Measurements from ENCODE around the gene ERCC5.

Gene ERCC5

DNA sequence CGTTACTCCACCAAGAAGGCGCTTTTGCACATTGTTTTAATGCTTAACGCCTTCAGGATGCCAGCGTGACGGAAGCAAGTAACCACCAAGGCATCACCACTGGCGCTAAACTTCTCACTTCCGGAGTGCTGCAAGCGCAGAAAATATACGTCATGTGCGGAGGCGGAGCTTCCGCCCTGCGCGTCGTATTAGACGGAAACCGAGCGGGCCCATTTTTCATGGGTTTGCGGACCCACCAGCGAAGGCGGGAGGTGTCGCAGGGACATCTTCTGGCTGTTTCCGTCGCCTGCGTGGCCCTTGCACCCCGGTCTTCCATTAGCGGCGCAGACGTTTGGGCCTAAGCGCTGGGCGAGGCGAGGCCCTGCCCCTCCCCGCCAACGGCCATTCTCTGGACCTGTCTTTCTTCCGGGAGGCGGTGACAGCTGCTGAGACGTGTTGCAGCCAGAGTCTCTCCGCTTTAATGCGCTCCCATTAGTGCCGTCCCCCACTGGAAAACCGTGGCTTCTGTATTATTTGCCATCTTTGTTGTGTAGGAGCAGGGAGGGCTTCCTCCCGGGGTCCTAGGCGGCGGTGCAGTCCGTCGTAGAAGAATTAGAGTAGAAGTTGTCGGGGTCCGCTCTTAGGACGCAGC, at the start of gene ERCC5:
Gene ERCC5, plus strand, starts transcription at position 403 of the 631 bp plus-strand sequence. CDS start 235 bp downstream, outside the sequence.
- DNase-seq: peak; percentile 69 to 95 (median 91)

DNA sequence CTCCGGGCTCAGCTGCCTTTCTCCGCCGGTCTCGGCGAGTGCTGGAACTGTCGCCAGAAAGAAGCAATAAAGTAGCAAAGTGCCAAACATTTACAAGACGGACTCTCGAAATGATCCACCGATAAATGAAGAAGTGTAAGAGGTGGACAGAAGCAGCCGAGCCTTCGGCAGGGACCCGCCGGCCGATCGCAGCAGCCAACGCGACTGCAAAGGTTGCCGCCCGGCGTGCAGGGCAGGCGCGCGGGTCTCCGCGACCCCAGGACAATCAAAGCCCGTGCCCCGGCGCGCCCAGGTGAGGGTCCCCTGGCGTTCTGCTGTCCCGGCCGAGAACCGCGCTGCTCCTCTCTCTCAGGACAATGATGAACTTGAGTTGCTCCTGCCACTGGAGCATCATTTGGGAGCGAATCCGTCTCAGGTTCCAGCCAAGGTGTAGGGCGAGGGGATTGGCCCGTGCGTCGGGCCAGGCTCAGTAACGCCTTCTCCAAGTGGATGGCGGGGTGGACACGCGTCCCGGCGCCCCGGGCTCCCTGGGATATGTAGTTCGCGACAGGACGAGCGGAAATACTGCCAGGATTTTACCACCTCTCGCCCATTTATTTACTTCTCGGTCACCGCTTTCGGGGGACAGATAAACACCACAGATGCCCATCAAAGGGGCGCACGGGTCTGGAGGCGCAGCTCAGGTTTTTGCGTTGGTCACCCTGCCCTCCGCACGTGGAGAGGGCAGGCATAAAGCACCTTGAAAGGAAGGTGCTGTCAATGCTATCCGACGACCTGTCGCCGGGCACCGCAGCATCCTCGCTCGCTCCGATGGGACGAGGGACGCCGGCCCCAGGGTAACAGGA, 47.0 kb upstream of the ERCC5 start, which contains the start of the genes BIVM and POGLUT2:
Gene BIVM, plus strand, starts transcription at position 539 of the 845 bp plus-strand sequence. CDS start 8,149 bp downstream, outside the sequence.
Gene POGLUT2, minus strand, starts transcription at position 396 of the 845 bp plus-strand sequence. Its CDS starts 306 bp downstream, at position 90.
- peak; percentile 41 to 94 (median 85) for DNase-seq

- peak in 47 of 58 donors; percentile 17 to 82 (median 61) for DNase-seq
Measured at GRCh38 chr13:102799426-102800144, 46.2 kb upstream of the ERCC5 start.

DNA sequence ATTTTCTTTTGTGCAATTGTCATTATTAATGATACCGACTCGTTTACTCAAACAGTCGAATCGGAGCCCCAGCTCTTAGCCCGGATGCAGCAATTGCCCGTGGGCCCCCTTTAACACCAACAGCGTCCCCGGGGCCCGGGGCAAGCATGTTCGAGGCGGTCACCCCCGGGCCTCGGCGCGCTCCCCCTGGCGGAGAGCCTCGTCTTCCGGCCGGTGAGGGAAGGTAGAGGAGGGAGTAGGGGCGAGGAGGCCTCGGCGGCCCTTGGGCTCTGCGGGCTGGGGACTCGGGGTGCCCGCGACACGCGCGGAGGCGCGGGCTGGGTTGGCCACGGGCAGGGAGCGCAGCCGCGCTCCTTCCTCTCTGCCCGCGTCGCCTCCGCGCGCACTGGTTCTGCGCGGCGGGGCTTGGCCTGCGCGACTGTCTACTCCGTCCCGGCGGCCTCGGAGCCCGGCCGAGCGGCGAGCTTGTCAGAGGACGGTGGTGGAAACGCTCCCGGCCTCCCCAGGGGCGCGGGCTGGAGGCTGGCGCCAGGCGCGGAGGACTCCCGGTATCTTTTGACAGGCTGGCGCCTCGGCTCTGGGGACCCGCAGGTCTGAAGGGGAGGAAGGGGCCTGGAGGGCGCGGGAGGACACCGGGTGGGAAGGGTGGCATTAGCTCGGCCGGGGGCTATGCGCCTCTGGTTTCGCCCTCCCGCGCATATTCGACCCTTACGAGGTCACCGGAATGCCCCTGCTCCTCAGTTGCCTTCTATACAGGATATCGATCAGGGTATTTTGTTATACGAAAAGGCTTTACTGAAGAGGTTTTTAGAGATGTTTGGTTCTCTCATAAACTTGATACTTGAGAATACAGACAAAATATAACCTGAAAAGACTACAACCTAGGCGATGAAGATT, 45.4 kb upstream of the ERCC5 start:
- DNase-seq: peak in 56 of 58 donors; percentile 18 to 83 (median 66)

- no peak for DNase-seq
Measured at GRCh38 chr13:102805680-102806079, 40.2 kb upstream of the ERCC5 start.

GRCh38 chr13:102807699-102808098, 38.1 kb upstream of the ERCC5 start:
- DNase-seq: no peak

DNA sequence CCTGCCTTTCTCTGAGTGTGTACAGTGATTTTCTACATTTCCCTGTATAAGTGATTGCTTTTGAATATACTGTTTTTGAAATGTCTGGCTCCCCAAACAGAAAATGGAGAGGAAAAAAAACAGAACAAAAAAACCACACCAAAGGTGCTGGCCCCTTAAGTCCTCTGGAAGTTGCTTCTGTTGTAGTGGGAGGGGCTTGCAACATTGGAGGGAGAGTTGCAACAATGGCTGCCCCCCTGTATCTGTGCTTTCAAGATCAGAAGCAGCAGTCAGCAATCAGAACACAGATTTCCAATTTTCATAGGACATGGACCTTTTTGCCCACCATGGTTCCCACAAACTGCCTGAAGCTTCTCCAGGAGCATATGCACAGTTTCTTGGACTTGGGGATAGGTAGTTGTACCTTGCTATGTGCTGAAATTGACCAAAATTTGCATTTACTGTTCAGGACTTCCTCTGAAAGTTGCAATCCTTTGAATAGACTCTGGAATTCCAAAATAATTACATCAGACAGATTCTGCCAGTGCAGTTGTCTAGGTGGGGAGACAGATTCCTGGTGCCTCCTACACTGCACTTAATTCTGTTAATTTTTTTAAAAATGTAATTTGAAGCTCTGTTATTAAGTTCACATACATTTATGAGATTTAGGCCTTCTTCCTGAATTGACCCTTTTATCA, 33.1 kb upstream of the ERCC5 start:
- DNase-seq: no peak

GRCh38 chr13:102814025-102814607, 31.7 kb upstream of the ERCC5 start:
- DNase-seq: no peak

- DNase-seq: no peak
Measured at GRCh38 chr13:102814793-102815192, 31.0 kb upstream of the ERCC5 start.

- DNase-seq: no peak
Measured at GRCh38 chr13:102815788-102816187, 30.0 kb upstream of the ERCC5 start.

DNA sequence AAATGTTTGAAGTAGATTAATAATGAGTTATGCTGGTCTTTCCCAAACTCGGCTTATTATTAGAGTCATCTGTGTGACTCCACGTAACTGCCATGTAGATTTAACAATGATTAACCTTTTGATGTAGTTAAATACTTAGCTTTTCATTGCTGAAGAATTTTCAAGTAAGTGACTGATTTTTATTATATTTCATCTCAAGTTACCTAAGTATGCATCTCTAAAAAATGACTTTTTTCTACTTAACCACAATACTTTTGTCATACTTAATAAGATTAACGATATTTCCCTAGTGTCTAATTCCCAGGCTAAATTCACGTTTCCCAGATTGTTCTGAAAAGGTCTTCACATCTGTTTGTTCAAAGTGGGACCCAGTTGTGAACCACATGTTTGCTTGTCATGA, 29.1 kb upstream of the ERCC5 start:
- no peak for DNase-seq

GRCh38 chr13:102817241-102817640, 28.6 kb upstream of the ERCC5 start:
- DNase-seq: no peak

GRCh38 chr13:102817907-102818306, 27.9 kb upstream of the ERCC5 start:
- no peak for DNase-seq

DNA sequence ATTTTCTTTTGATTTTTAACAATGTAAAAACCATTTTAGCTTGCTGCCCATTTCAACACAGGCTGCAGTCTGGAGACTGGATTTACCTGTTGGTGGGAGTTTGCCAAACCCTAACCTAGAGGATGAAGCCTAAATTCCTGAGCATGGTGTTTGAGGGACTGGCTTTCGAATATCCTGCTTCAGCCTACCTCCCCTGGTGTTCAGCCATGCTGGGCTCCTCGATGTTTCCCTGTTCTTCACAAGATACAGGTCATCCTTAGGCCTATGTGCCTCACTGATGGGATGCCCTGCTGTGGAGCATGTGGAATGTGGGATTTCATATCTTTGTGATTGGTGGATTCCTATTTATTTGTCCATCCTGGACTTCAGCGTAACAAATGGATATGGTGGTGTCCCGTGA, 20.4 kb upstream of the ERCC5 start:
- DNase-seq: no peak

DNA sequence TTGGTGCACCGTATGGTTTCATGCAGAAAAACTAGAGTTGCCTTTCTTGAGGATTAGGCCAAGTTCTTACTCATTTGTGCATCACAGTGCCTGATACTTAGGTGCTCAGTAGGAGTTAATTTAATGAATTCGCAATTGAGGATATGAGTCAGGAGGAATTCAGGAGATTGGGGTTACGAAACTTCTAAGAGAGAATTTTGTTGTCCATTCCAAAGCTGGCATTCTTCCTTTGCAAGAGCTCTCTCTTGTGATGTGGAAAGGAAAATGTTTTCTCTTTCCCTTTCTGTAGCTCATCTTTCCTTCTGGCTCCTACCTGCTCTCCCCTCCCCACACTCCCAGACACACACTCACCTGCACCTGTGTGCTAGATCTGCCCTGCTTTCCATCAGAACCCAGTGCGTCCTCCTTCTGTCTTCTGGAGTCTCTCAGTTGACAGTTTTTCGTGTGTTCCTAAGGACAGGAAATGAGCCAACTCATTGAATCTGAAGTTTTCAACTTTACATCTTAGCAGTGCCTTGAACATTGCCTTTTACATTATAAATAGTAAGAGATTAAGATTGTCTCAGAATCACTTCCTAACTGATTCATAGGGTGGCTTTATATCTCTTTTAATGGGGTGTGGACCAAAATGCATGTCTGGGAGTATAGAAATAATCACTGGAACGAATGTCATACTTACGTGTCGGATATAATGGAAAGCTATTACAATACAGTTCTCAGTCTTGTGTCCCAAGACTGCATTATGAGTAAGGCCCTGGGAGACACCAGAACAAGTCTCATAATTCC, 19.7 kb upstream of the ERCC5 start:
- DNase-seq: no peak

DNA sequence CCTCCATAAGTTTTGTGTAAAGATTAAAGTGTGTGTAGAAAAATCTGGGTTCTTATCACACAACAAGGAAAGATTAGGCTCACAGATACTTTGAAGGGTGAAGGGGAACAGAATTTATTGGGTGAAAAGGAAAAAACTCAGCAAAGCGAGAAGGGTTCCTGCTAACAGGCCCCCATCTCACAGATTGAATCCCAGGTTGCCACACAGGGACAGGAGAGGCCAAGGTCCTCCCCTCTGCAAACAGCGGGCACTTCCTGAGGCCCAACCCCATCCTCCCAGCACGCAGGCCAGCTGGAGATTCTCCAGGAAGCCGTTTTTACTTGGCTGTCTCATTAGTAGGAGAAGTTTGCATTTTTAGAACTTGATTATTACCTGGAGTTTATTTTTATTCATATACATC, 15.2 kb upstream of the ERCC5 start:
- DNase-seq: no peak

DNA sequence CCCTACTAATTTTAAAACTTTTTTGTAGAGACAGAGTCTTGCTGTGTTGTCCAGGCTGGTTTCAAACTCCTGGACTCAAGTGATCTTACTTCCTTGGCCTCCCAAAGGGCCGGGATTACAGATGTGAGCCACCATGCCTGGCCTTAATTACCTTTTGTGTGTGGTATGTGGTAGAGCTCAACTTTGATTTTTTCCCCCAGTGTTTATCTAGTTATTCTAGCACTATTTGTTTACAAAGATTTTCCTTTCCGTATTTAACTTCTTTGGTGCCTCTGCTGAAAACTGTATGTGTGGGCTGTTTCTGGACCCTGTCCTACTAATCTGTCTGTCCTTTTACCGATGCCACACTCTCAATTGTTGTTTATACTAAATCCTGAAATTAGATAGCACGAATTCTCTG, 9.4 kb upstream of the ERCC5 start:
- no peak for DNase-seq

DNA sequence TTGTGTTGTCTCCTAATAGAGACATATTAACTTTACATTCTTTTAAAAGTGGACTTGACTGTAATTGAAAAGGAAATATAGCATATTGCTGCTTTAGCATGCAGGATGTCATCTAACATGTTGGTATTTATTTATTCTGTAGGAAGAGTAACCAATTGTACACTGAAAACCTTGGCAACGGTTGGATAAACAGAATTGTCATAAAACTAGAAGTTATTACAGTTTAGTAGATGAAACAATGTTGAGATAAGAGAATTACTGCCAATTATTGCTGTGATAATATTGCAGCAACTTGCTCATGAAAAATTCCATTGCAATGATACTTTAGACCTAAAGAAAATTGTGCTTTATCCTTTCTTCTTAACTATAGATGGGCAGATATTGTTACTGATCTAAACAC, 7.6 kb upstream of the ERCC5 start:
- no peak for DNase-seq

DNA sequence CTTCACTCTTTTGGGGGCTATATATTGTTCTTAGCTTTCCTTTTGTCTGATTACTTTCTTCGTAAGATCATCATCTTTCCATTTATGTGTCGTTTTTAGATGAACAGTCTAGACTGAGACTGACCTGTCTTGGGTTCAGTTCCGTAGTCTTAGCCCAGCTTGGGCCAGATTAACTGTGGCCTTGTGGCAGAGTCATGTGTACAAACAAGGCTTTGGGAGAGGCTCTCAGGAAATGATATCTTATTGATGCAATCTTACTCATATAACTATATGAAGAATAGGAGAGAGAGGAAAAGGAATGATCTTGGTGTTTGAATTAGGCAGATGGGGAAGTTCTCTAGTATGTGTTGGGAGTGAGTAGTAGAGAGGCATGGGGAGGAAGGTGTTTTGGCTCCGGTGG, 6.8 kb upstream of the ERCC5 start:
- no peak for DNase-seq

All from anterior cingulate cortex (tissue), 58 donors.